GM19351 (cell line): ENCODE data around the gene NRP1.

ENCODE experiments used
- ATAC-seq: cut with Tn5 transposase; IDR thresholded peaks from one replicate; pipeline ENCODE4 v1.9.1; 2021; ENCODE audit warnings: mild to moderate bottlenecking, moderate library complexity; ENCODE audit not compliant: unreplicated experiment

Gene NRP1

GRCh38 chr10:33267708-33268107 lies 66.8 kb downstream of the NRP1 start:
- ATAC-seq, result no peak

- no peak for ATAC-seq
Observed at GRCh38 chr10:33265621-33266020, 68.8 kb downstream of the NRP1 start.

GRCh38 chr10:33263453-33263852 lies 71.0 kb downstream of the NRP1 start:
- ATAC-seq, result no peak

GRCh38 chr10:33262871-33263270 lies 71.6 kb downstream of the NRP1 start:
- ATAC-seq, result no peak

GRCh38 chr10:33260403-33261149 lies 73.9 kb downstream of the NRP1 start:
- no peak for ATAC-seq

- no peak for ATAC-seq
Observed at GRCh38 chr10:33258967-33259366, 75.5 kb downstream of the NRP1 start.

GRCh38 chr10:33257439-33258080 lies 76.9 kb downstream of the NRP1 start:
- no peak for ATAC-seq

GRCh38 chr10:33256458-33256857 lies 78.0 kb downstream of the NRP1 start:
- ATAC-seq, result no peak

- no peak for ATAC-seq
Observed at GRCh38 chr10:33254556-33255160, 79.8 kb downstream of the NRP1 start.

- ATAC-seq, result no peak
Observed at GRCh38 chr10:33253411-33253810, 81.1 kb downstream of the NRP1 start.

GRCh38 chr10:33252794-33253203 lies 81.7 kb downstream of the NRP1 start:
- ATAC-seq, result no peak

- ATAC-seq, result no peak
Observed at GRCh38 chr10:33252324-33252723, 82.1 kb downstream of the NRP1 start.

GRCh38 chr10:33249659-33250345 lies 84.7 kb downstream of the NRP1 start:
- ATAC-seq, result no peak

- ATAC-seq, result no peak
Observed at GRCh38 chr10:33249137-33249536, 85.3 kb downstream of the NRP1 start.

GRCh38 chr10:33248638-33249037 lies 85.8 kb downstream of the NRP1 start:
- no peak for ATAC-seq

GRCh38 chr10:33247221-33247922 lies 87.1 kb downstream of the NRP1 start:
- no peak for ATAC-seq

GRCh38 chr10:33245343-33245742 lies 89.1 kb downstream of the NRP1 start:
- ATAC-seq, result no peak

GRCh38 chr10:33244354-33244967 lies 90.0 kb downstream of the NRP1 start:
- ATAC-seq, result peak; percentile 56

- no peak for ATAC-seq
Observed at GRCh38 chr10:33243703-33244102, 90.8 kb downstream of the NRP1 start.

GRCh38 chr10:33242931-33243330 lies 91.5 kb downstream of the NRP1 start:
- no peak for ATAC-seq

GRCh38 chr10:33241351-33241750 lies 93.1 kb downstream of the NRP1 start:
- no peak for ATAC-seq
